H1 (cell line): ENCODE results near the gene PEX3. TPM values are rescaled to one million over a fixed set of nuclear protein-coding genes. Genes with fewer than 3 reads are reported as not detected.

ENCODE experiments used
- CTCF ChIA-PET: fragments of 300-600 bp; sonication (Branson Sonifier 250); formaldehyde crosslinking; loops from one replicate; lab custom pipeline; 2021; ENCODE audit not compliant: partially characterized antibody; lab: Charles Lee
- POLR2A ChIA-PET: fragments of 300-600 bp; sonication (Branson Sonifier 250); formaldehyde crosslinking; loops from one replicate; lab custom pipeline; 2021; ENCODE audit warnings: inconsistent platforms; ENCODE audit not compliant: partially characterized antibody; lab: Charles Lee
- DNase-seq, 2 experiments: peaks; one replicate each; pipeline versions ENCODE4 v3.0.0 to v3.0.0-alpha.2; 2010 to 2022; ENCODE audit warnings: low spot score in 2 of 2, low read depth in 1 of 2, mixed read lengths in 1 of 2
- FAIRE-seq: peaks from 2 replicates; lab custom pipeline; 2011; peaks lifted over from hg19 to GRCh38; lab: Jason Lieb, UNC
- H2AFZ ChIP-seq: 2 replicates; pipeline ENCODE4 v1.8.1; 2012; ENCODE audit warnings: low read length, inconsistent platforms
- H2AK5ac ChIP-seq: 2 replicates; pipeline ENCODE4 v1.6.1; 2013; ENCODE audit warnings: low read depth, low read length
- H2BK120ac ChIP-seq: replicated peaks from 2 replicates; pipeline ENCODE3; 2013; ENCODE audit warnings: low read depth, low read length, inconsistent platforms
- H2BK12ac ChIP-seq: 2 replicates; pipeline ENCODE4 v1.6.1; 2013; ENCODE audit warnings: low read depth, low read length
- H2BK15ac ChIP-seq: 2 replicates; pipeline ENCODE4 v1.6.1; 2013; ENCODE audit warnings: low read length
- H2BK20ac ChIP-seq: 2 replicates; pipeline ENCODE4 v1.6.1; 2013; ENCODE audit warnings: low read length
- H2BK5ac ChIP-seq: 2 replicates; pipeline ENCODE4 v1.6.1; 2013; ENCODE audit warnings: low read depth, low read length
- H3K14ac ChIP-seq: 2 replicates; pipeline ENCODE4 v1.6.1; 2013; ENCODE audit warnings: inconsistent platforms; ENCODE audit not compliant: insufficient read length
- H3K18ac ChIP-seq: 2 replicates; pipeline ENCODE4 v1.6.1; 2013; ENCODE audit warnings: low read length; ENCODE audit errors: extremely low read depth
- H3K23ac ChIP-seq: 2 replicates; pipeline ENCODE4 v1.6.1; 2013; ENCODE audit warnings: inconsistent platforms; ENCODE audit not compliant: insufficient read length
- H3K23me2 ChIP-seq: 2 replicates; pipeline ENCODE4 v1.6.1; 2013; ENCODE audit warnings: low read depth, low read length
- H3K27ac ChIP-seq: 2 replicates; pipeline ENCODE4 v1.6.1; 2011; ENCODE audit warnings: low read depth, low read length, inconsistent platforms
- H3K27me3 ChIP-seq, 4 experiments: replicated peaks in 1 of 4; 1 replicate in 1 of 4; 2 replicates in 3 of 4; pipeline versions ENCODE4 v1.6.1 to v1.8.1; 2011 to 2013; ENCODE audit warnings: low read length in 3 of 4, mild to moderate bottlenecking in 3 of 4, inconsistent platforms in 2 of 4, mixed read lengths in 2 of 4, moderate library complexity in 1 of 4; ENCODE audit not compliant: control insufficient read depth in 3 of 4, insufficient read depth in 3 of 4; ENCODE audit errors: extremely low read depth in 1 of 4
- H3K36me3 ChIP-seq, 4 experiments: 2 replicates each; pipeline versions ENCODE4 v1.6.1 to v1.8.1; 2011 to 2013; ENCODE audit warnings: mild to moderate bottlenecking in 4 of 4, low read length in 3 of 4, moderate library complexity in 2 of 4, control low read depth in 1 of 4, inconsistent platforms in 1 of 4; ENCODE audit not compliant: insufficient read depth in 4 of 4, control insufficient read depth in 2 of 4
- H3K4ac ChIP-seq: replicated peaks from 2 replicates; pipeline ENCODE3; 2013; ENCODE audit warnings: low read length, low read depth, mixed read lengths, inconsistent platforms; ENCODE audit not compliant: insufficient read length
- H3K4me1 ChIP-seq, 4 experiments: replicated peaks in 1 of 4; 1 replicate in 1 of 4; 2 replicates in 3 of 4; pipeline versions ENCODE4 v1.6.1 to v1.8.1; 2011 to 2013; ENCODE audit warnings: low read length in 3 of 4, inconsistent platforms in 2 of 4, mixed read lengths in 1 of 4; ENCODE audit not compliant: insufficient read depth in 4 of 4, control insufficient read depth in 3 of 4
- H3K4me2 ChIP-seq, 2 experiments: 2 replicates each; pipeline versions ENCODE4 v1.6.1 to v1.8.1; 2011 to 2013; ENCODE audit warnings: low read depth in 2 of 2, low read length in 2 of 2, control low read depth in 1 of 2, inconsistent platforms in 1 of 2, mild to moderate bottlenecking in 1 of 2; ENCODE audit not compliant: insufficient read depth in 1 of 2
- H3K4me3 ChIP-seq, 4 experiments: fragments of 200-600, 300-600 bp in 1 of 4; sonication (generic), shearing (Covaris generic), sonication (Bioruptor Twin) in 1 of 4; 2 replicates each; pipeline versions ENCODE4 v1.5.1 to v1.8.1; 2011 to 2016; ENCODE audit warnings: low read length in 4 of 4, low read depth in 3 of 4, control low read depth in 2 of 4, inconsistent platforms in 2 of 4, mild to moderate bottlenecking in 2 of 4, mixed read lengths in 1 of 4, moderate library complexity in 1 of 4; ENCODE audit not compliant: insufficient read depth in 2 of 4; ENCODE audit errors: extremely low read depth in 1 of 4
- H3K56ac ChIP-seq: replicated peaks from 2 replicates; pipeline ENCODE3; 2013; ENCODE audit warnings: low read depth, mild to moderate bottlenecking, mixed read lengths, low read length, inconsistent platforms; ENCODE audit not compliant: insufficient read length
- H3K79me1 ChIP-seq: 2 replicates; pipeline ENCODE4 v1.6.1; 2013; ENCODE audit warnings: low read depth, low read length, control low read depth
- H3K79me2 ChIP-seq, 2 experiments: 2 replicates each; pipeline versions ENCODE4 v1.6.1 to v1.8.1; 2012 to 2013; ENCODE audit warnings: low read length in 2 of 2, mild to moderate bottlenecking in 2 of 2, inconsistent platforms in 1 of 2; ENCODE audit not compliant: insufficient read depth in 2 of 2, control insufficient read depth in 1 of 2
- H3K9ac ChIP-seq, 4 experiments: replicated peaks in 1 of 4; 1 replicate in 1 of 4; 2 replicates in 3 of 4; pipeline versions ENCODE4 v1.6.1 to v1.8.1; 2011 to 2013; ENCODE audit warnings: low read depth in 3 of 4, low read length in 3 of 4, control low read depth in 2 of 4, mild to moderate bottlenecking in 2 of 4, moderate library complexity in 2 of 4, inconsistent platforms in 1 of 4; ENCODE audit errors: extremely low read depth in 1 of 4
- H3K9me3 ChIP-seq, 2 experiments: 2 replicates each; pipeline versions ENCODE4 v1.6.1 to v1.8.1; 2012 to 2013; ENCODE audit warnings: mild to moderate bottlenecking in 2 of 2, moderate library complexity in 2 of 2, control low read depth in 1 of 2, inconsistent platforms in 1 of 2, low read depth in 1 of 2, low read length in 1 of 2, mixed read lengths in 1 of 2; ENCODE audit not compliant: insufficient read depth in 2 of 2
- H4K20me1 ChIP-seq, 2 experiments: replicated peaks in 1 of 2; 2 replicates each; pipeline versions ENCODE3 to v1.8.1; 2011 to 2013; ENCODE audit warnings: inconsistent platforms in 2 of 2, low read length in 2 of 2, mild to moderate bottlenecking in 1 of 2; ENCODE audit not compliant: insufficient read depth in 2 of 2, control insufficient read depth in 1 of 2
- H4K5ac ChIP-seq: 2 replicates; pipeline ENCODE4 v1.6.1; 2013; ENCODE audit warnings: low read length, low read depth, mixed read lengths, inconsistent platforms; ENCODE audit not compliant: insufficient read length
- H4K8ac ChIP-seq: 2 replicates; pipeline ENCODE4 v1.8.0; 2013; ENCODE audit warnings: mild to moderate bottlenecking, moderate library complexity, low read length, inconsistent platforms; ENCODE audit not compliant: insufficient read depth; ENCODE audit errors: extremely low read depth
- H4K91ac ChIP-seq: replicated peaks from 2 replicates; pipeline ENCODE3; 2013; ENCODE audit warnings: low read length, mixed read lengths, inconsistent platforms; ENCODE audit not compliant: insufficient read length
- SIN3A ChIP-seq, 2 experiments: IDR thresholded peaks in 1 of 2; conservative IDR thresholded peaks in 1 of 2; 2 replicates each; pipeline ENCODE4 v1.6.1; 2011 to 2012; ENCODE audit warnings: low read length in 2 of 2, improper control_type of control experiment in 1 of 2, low read depth in 1 of 2, mild to moderate bottlenecking in 1 of 2
- WGBS, 2 experiments: shearing (Covaris generic) in 1 of 2; methylation state at CpG; one replicate each; pipeline versions ENCODE4 v1.1.6 to v1.1.7; 2013 to 2015; ENCODE audit warnings: low lambda C conversion rate in 2 of 2, mixed read lengths in 2 of 2, inconsistent platforms in 1 of 2, low coverage in 1 of 2, missing lambda C conversion rate in 1 of 2; ENCODE audit not compliant: insufficient replicate concordance in 2 of 2, insufficient coverage in 1 of 2, insufficient read length in 1 of 2; ENCODE audit errors: extremely low coverage in 1 of 2, missing lambda C conversion rate in 1 of 2; 5-methylcytosine and 5-hydroxymethylcytosine counted together
- polyA plus RNA-seq, 7 experiments: library from polyadenylated mRNA; depleted of rRNA in 3 of 7; stranded (reverse) in 5 of 7; unstranded in 2 of 7; fragments of >200 nt in 5 of 7; fragments of 200-250 nt in 2 of 7; gene quantifications; 1 replicate in 5 of 7; 2 replicates in 1 of 7; 4 replicates in 1 of 7; pipeline versions ENCODE4 v1.2.1 to v1.2.3, GENCODE V29; 2011 to 2013; ENCODE audit warnings: missing spikeins in 2 of 7, mixed read lengths in 2 of 7
- total RNA-seq: library from RNA; stranded (reverse); fragmentation: NEBNext Ultra II Directional; extraction: Animal tissue kit (Norgen Biotek cat#: 25700); gene quantifications from 2 replicates; pipeline ENCODE4 v1.2.1, GENCODE V29; 2021

PEX3 gene
- total and polyA plus RNA-seq, 2 of the 8 experiments (the other 6 are each of a cell fraction or from before 2014, with no cell fraction given) = 8.0 to 16.8 TPM

DNA sequence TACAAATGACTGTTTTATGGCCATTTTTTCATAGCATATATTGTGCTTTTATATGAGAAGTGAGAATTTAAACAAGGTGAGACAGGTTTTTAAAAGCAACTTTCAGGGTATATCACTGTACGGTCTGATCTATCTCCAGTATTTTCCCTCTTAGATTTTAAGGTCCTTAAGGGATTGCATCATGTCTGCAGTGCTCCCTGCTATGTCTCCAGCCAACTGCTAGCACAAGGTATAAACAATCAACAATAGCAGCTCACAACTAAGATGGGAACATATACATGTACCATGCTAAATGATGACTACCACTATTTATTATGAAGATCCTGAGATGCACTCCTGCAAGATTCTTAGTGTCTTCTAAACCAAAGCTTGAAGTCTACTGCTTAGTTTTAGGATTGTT is 53.8 kb downstream of the PEX3 start:
- H4K20me1 ChIP-seq = peaks cover 2% of the 10 kb centered on the region in 2 experiments
- no peak overlapping the region for H4K5ac ChIP-seq
- H3K4ac ChIP-seq = no peak overlapping the region
- H3K4me1 ChIP-seq = no peaks in the 10 kb centered on the region
- H3K27ac ChIP-seq = no peak overlapping the region
- no peak overlapping the region for H3K4me2 ChIP-seq
- no peak overlapping the region for H3K23ac ChIP-seq
- H3K79me2 ChIP-seq = peaks cover 0 to 7% of the 10 kb centered on the region in 2 experiments; a peak in 1 of 4 replicates
- FAIRE-seq (no peak), DNase-seq (no peak)
- no peak overlapping the region for H3K14ac ChIP-seq
- H3K9ac ChIP-seq = no peak overlapping the region
- H2BK12ac ChIP-seq = no peak overlapping the region
- H3K9me3 ChIP-seq = no peaks in the 10 kb centered on the region
- H2BK5ac ChIP-seq = no peak overlapping the region
- H3K27me3 ChIP-seq = no peaks in the 10 kb centered on the region
- no peak overlapping the region for H2BK20ac ChIP-seq
- WGBS, 2 experiments = 92% methylated on average over 1 of the region's 1 CpG; no CpG with 5 or more reads in 1 of the 2 experiments
- CTCF ChIA-PET = interaction anchor here (0.7 kb wide), 1 partner anchor 9 kb away, joined by 3 read pairs; no protein-coding TSS in a partner anchor
- no peak for TF ChIP-seq SIN3A (conservative IDR thresholded peaks at IDR 0.05 in 1 of 2, IDR thresholded peaks at IDR 0.05 in 1 of 2; ENCODE audit: low read depth in 1 of 2, low read length in 2 of 2)
- POLR2A ChIA-PET = interaction anchor here (2.1 kb wide), 1 partner anchor 8 kb away, joined by 5 read pairs; no protein-coding TSS in a partner anchor
- no peaks in the 10 kb centered on the region for H3K23me2 ChIP-seq
- no peak overlapping the region for H4K91ac ChIP-seq
- no peak overlapping the region for H2BK15ac ChIP-seq
- H3K36me3 ChIP-seq = peaks cover 2 to 52% (median 17%) of the 10 kb centered on the region in 4 experiments; a peak in 7 of 8 replicates
- H2AFZ ChIP-seq = no peak overlapping the region
- H3K4me3 ChIP-seq = no peak overlapping the region
- no peak overlapping the region for H2BK120ac ChIP-seq
- no peak overlapping the region for H3K18ac ChIP-seq
- H4K8ac ChIP-seq = no peak overlapping the region
- H2AK5ac ChIP-seq = no peak overlapping the region
- H3K56ac ChIP-seq = no peak overlapping the region
- H3K79me1 ChIP-seq = no peaks in the 10 kb centered on the region; the same call in 1 of the 2 replicates
